ENCODE data around the gene PLEKHH3.

DNA sequence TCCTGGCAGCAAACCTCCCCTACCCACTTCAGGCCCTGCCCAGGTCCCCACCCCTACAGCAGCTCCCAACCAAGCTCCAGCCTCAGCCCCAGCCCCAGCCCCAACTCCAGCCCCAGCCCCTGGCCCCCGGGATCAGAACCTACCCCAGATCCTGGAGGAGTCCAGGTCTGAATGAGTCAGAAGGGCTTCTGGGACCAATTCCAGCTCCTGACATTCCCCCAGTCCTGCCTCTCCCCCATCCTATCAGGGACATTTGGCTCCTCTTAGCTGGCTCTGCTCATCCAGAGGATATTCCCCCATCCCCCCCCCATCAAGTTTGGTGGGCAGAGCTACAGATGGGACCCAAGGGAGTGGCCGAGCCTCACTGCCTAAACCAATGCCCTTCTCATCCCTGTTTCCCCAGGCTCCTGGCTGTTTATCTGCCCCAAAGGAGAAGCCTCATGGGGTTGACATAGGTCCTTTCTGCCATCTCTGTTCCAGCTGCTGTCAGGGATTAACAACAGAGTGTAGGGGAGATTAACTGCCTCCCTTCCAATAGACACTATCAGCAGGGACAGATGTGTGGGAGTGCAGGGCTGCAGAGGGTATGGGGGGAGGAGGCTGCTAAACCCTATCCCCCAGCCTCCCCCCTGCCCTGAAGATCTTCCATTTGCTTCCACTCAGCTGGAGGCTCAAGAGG lies 22.1 kb upstream of the PLEKHH3 start:
- TF ChIP-seq, protein P1, sequence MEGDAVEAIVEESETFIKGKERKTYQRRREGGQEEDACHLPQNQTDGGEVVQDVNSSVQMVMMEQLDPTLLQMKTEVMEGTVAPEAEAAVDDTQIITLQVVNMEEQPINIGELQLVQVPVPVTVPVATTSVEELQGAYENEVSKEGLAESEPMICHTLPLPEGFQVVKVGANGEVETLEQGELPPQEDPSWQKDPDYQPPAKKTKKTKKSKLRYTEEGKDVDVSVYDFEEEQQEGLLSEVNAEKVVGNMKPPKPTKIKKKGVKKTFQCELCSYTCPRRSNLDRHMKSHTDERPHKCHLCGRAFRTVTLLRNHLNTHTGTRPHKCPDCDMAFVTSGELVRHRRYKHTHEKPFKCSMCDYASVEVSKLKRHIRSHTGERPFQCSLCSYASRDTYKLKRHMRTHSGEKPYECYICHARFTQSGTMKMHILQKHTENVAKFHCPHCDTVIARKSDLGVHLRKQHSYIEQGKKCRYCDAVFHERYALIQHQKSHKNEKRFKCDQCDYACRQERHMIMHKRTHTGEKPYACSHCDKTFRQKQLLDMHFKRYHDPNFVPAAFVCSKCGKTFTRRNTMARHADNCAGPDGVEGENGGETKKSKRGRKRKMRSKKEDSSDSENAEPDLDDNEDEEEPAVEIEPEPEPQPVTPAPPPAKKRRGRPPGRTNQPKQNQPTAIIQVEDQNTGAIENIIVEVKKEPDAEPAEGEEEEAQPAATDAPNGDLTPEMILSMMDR (conservative IDR thresholded peaks at IDR 0.05; ENCODE audit: low read length), result no peak
- no peak for TF ChIP-seq EZH2phosphoT487 (IDR thresholded peaks at IDR 0.05; ENCODE audit: borderline replicate concordance)

All from Loucy (cell line).